ENCODE measurements around the gene SELENOW.

DNA sequence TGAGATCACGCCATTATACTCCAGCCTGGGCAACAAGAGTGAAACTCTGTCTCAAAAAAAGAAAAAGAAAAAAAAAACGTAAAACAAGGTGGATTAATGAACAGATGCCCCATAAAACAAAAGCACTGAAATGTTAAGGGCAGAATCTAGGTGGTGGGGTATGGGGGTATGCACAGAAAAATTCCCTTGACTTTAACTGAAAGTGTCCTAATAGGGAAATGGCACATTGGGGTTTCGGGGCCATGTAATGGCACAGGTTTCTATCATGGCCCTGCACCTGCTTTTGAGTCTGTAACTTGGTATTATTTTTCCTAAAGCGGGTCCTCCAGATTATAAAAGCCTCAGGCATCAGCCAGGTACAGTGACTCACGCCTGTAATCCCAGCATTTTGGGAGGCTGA, 16.9 kb upstream of the SELENOW start:
- TF ChIP-seq POLR2A (IDR thresholded peaks at IDR 0.05; ENCODE audit: low read depth) (no peak), CTCF (IDR thresholded peaks at IDR 0.05) (no peak), EP300 (IDR thresholded peaks at IDR 0.05) (no peak)

Measured in esophagus muscularis mucosa (tissue), 4 donors.